Activated naive CD8-positive, alpha-beta T cell treated with anti-CD3 and anti-CD28 coated beads for 36 hours (primary cell): ENCODE data around the gene CTNS. TPM values are rescaled to one million over a fixed set of nuclear protein-coding genes. Genes with fewer than 3 reads are reported as not detected.
A peak's percentile ranks its signal among the peaks of the same experiment; 100 is the strongest.

Source experiments
- DNase-seq: peaks from one replicate; pipeline ENCODE4 v3.0.0; 2021
- H3K27ac Mint-ChIP-seq: one replicate; pipeline ENCODE4 v1.8.0; 2022; ENCODE audit warnings: mild to moderate bottlenecking, moderate library complexity, mixed read lengths
- H3K27me3 Mint-ChIP-seq: one replicate; pipeline ENCODE4 v1.8.0; 2022; ENCODE audit warnings: mild to moderate bottlenecking, mixed read lengths
- H3K36me3 Mint-ChIP-seq: one replicate; pipeline ENCODE4 v1.8.0; 2021; ENCODE audit warnings: mild to moderate bottlenecking, mixed read lengths
- H3K4me1 Mint-ChIP-seq: one replicate; pipeline ENCODE4 v1.8.0; 2021; ENCODE audit warnings: mixed read lengths
- H3K4me3 Mint-ChIP-seq: one replicate; pipeline ENCODE4 v1.8.0; 2022; ENCODE audit warnings: mild to moderate bottlenecking, moderate library complexity, mixed read lengths
- H3K9me3 Mint-ChIP-seq: one replicate; pipeline ENCODE4 v1.8.0; 2022; ENCODE audit warnings: mixed read lengths
- total RNA-seq, 2 experiments: library from RNA; stranded (reverse); gene quantifications; one replicate each; pipeline ENCODE4 v1.2.3, GENCODE V29; 2021

Gene CTNS
- total RNA-seq: 10 to 100 TPM; 10.6 to 11.0 TPM

GRCh38 chr17:3636154-3636907 is at the start of gene CTNS, which contains the start of gene SHPK:
CTNS (plus strand) TSS chr17:3636760; CDS start chr17:3640207, 3,447 bp downstream.
SHPK (minus strand) TSS chr17:3636250; CDS start chr17:3636219, 31 bp downstream.
- Mint-ChIP-seq H3K9me3 (no peaks in the 10 kb centered on the region), H3K27me3 (no peaks in the 10 kb centered on the region), H3K4me3 (peak within 1 kb of the TSS; percentile 96)

GRCh38 chr17:3589784-3590183 is 46.8 kb upstream of the CTNS start:
- H3K27me3 Mint-ChIP-seq: no peaks in the 10 kb centered on the region
- H3K27ac Mint-ChIP-seq: no peak overlapping the region
- no peak overlapping the region for H3K4me3 Mint-ChIP-seq
- no peaks in the 10 kb centered on the region for H3K36me3 Mint-ChIP-seq
- no peak for DNase-seq
- H3K4me1 Mint-ChIP-seq: no peaks in the 10 kb centered on the region
- H3K9me3 Mint-ChIP-seq: no peaks in the 10 kb centered on the region

More at GRCh38 chr17:3636154-3636907, at the start of gene CTNS, which contains the start of gene SHPK:
- Mint-ChIP-seq H3K27ac (peak within 1 kb of the TSS; percentile 99), H3K4me1 (peaks cover 30% of the 10 kb centered on the region), H3K36me3 (peaks cover 3% of the 10 kb centered on the region)
- peak; percentile 96 for DNase-seq

- no peaks in the 10 kb centered on the region for H3K4me1 Mint-ChIP-seq
- no peak for DNase-seq
- H3K9me3 Mint-ChIP-seq: no peaks in the 10 kb centered on the region
- H3K27ac Mint-ChIP-seq: no peak overlapping the region
- H3K4me3 Mint-ChIP-seq: no peak overlapping the region
- no peaks in the 10 kb centered on the region for H3K36me3 Mint-ChIP-seq
- H3K27me3 Mint-ChIP-seq: no peaks in the 10 kb centered on the region
Observed at GRCh38 chr17:3590231-3590630, 46.3 kb upstream of the CTNS start.

- Mint-ChIP-seq H3K9me3 (no peaks in the 10 kb centered on the region), H3K27me3 (no peaks in the 10 kb centered on the region), H3K4me1 (no peaks in the 10 kb centered on the region), H3K27ac (no peak overlapping the region), H3K36me3 (no peaks in the 10 kb centered on the region), H3K4me3 (no peak overlapping the region)
- no peak for DNase-seq
Observed at GRCh38 chr17:3590768-3591167, 45.8 kb upstream of the CTNS start.

- Mint-ChIP-seq H3K4me1 (no peaks in the 10 kb centered on the region), H3K9me3 (no peaks in the 10 kb centered on the region), H3K36me3 (no peaks in the 10 kb centered on the region), H3K4me3 (no peak overlapping the region), H3K27me3 (no peaks in the 10 kb centered on the region), H3K27ac (no peak overlapping the region)
- no peak for DNase-seq
Observed at GRCh38 chr17:3592216-3592860, 44.2 kb upstream of the CTNS start.

- no peak for DNase-seq
- Mint-ChIP-seq H3K36me3 (no peaks in the 10 kb centered on the region), H3K4me3 (no peak overlapping the region), H3K27me3 (no peaks in the 10 kb centered on the region), H3K9me3 (no peaks in the 10 kb centered on the region), H3K4me1 (no peaks in the 10 kb centered on the region), H3K27ac (no peak overlapping the region)
Observed at GRCh38 chr17:3593384-3593783, 43.2 kb upstream of the CTNS start.

GRCh38 chr17:3594051-3594800 is 42.3 kb upstream of the CTNS start:
- H3K4me1 Mint-ChIP-seq: no peaks in the 10 kb centered on the region
- H3K4me3 Mint-ChIP-seq: no peak overlapping the region
- no peaks in the 10 kb centered on the region for H3K27me3 Mint-ChIP-seq
- H3K36me3 Mint-ChIP-seq: no peaks in the 10 kb centered on the region
- DNase-seq: no peak
- no peaks in the 10 kb centered on the region for H3K9me3 Mint-ChIP-seq
- H3K27ac Mint-ChIP-seq: no peak overlapping the region

- Mint-ChIP-seq H3K4me1 (no peaks in the 10 kb centered on the region), H3K27me3 (no peaks in the 10 kb centered on the region), H3K27ac (no peak overlapping the region), H3K36me3 (no peaks in the 10 kb centered on the region), H3K9me3 (no peaks in the 10 kb centered on the region), H3K4me3 (no peak overlapping the region)
- no peak for DNase-seq
Observed at GRCh38 chr17:3594976-3595375, 41.6 kb upstream of the CTNS start.

- H3K27me3 Mint-ChIP-seq: no peaks in the 10 kb centered on the region
- H3K9me3 Mint-ChIP-seq: no peaks in the 10 kb centered on the region
- H3K27ac Mint-ChIP-seq: no peak overlapping the region
- H3K36me3 Mint-ChIP-seq: no peaks in the 10 kb centered on the region
- H3K4me3 Mint-ChIP-seq: no peak overlapping the region
- no peak for DNase-seq
- no peaks in the 10 kb centered on the region for H3K4me1 Mint-ChIP-seq
Observed at GRCh38 chr17:3596804-3597464, 39.6 kb upstream of the CTNS start.

- H3K36me3 Mint-ChIP-seq: peaks cover 3% of the 10 kb centered on the region
- H3K27ac Mint-ChIP-seq: no peak overlapping the region
Observed at GRCh38 chr17:3598078-3598477, 38.5 kb upstream of the CTNS start.

GRCh38 chr17:3600529-3601205 is 35.9 kb upstream of the CTNS start:
- Mint-ChIP-seq H3K4me1 (no peaks in the 10 kb centered on the region), H3K36me3 (peaks cover 6% of the 10 kb centered on the region), H3K27ac (no peak overlapping the region), H3K27me3 (no peaks in the 10 kb centered on the region), H3K4me3 (no peak overlapping the region), H3K9me3 (no peaks in the 10 kb centered on the region)
- DNase-seq: no peak

More at GRCh38 chr17:3598078-3598477, 38.5 kb upstream of the CTNS start:
- Mint-ChIP-seq H3K9me3 (no peaks in the 10 kb centered on the region), H3K4me1 (no peaks in the 10 kb centered on the region), H3K4me3 (no peak overlapping the region), H3K27me3 (no peaks in the 10 kb centered on the region)
- no peak for DNase-seq

- H3K4me1 Mint-ChIP-seq: no peaks in the 10 kb centered on the region
- no peak overlapping the region for H3K27ac Mint-ChIP-seq
- no peaks in the 10 kb centered on the region for H3K9me3 Mint-ChIP-seq
Observed at GRCh38 chr17:3602499-3602898, 34.1 kb upstream of the CTNS start.

GRCh38 chr17:3603119-3603869 is 33.3 kb upstream of the CTNS start:
- no peak for DNase-seq
- Mint-ChIP-seq H3K4me1 (no peaks in the 10 kb centered on the region), H3K36me3 (peaks cover 10% of the 10 kb centered on the region), H3K4me3 (no peak overlapping the region), H3K9me3 (no peaks in the 10 kb centered on the region), H3K27ac (no peak overlapping the region), H3K27me3 (no peaks in the 10 kb centered on the region)

More at GRCh38 chr17:3602499-3602898, 34.1 kb upstream of the CTNS start:
- Mint-ChIP-seq H3K27me3 (no peaks in the 10 kb centered on the region), H3K36me3 (peaks cover 10% of the 10 kb centered on the region), H3K4me3 (no peak overlapping the region)
- DNase-seq: peak; percentile 17

GRCh38 chr17:3603870-3604259 is 32.7 kb upstream of the CTNS start:
- no peak overlapping the region for H3K27ac Mint-ChIP-seq
- H3K36me3 Mint-ChIP-seq: peaks cover 10% of the 10 kb centered on the region
- no peaks in the 10 kb centered on the region for H3K27me3 Mint-ChIP-seq
- H3K9me3 Mint-ChIP-seq: no peaks in the 10 kb centered on the region
- DNase-seq: no peak
- H3K4me3 Mint-ChIP-seq: no peak overlapping the region
- H3K4me1 Mint-ChIP-seq: no peaks in the 10 kb centered on the region
